GM19035 (cell line): Measurements from ENCODE around the gene ADGRA1.
"Not testable (repeated sequence)": the region's sequence is repeated elsewhere in the genome, so short reads cannot be mapped to it uniquely, and the experiment has no call there.

Experiments
- ATAC-seq: cut with Tn5 transposase; IDR thresholded peaks from one replicate; pipeline ENCODE4 v1.9.1; 2021; ENCODE audit not compliant: unreplicated experiment

Gene ADGRA1

DNA sequence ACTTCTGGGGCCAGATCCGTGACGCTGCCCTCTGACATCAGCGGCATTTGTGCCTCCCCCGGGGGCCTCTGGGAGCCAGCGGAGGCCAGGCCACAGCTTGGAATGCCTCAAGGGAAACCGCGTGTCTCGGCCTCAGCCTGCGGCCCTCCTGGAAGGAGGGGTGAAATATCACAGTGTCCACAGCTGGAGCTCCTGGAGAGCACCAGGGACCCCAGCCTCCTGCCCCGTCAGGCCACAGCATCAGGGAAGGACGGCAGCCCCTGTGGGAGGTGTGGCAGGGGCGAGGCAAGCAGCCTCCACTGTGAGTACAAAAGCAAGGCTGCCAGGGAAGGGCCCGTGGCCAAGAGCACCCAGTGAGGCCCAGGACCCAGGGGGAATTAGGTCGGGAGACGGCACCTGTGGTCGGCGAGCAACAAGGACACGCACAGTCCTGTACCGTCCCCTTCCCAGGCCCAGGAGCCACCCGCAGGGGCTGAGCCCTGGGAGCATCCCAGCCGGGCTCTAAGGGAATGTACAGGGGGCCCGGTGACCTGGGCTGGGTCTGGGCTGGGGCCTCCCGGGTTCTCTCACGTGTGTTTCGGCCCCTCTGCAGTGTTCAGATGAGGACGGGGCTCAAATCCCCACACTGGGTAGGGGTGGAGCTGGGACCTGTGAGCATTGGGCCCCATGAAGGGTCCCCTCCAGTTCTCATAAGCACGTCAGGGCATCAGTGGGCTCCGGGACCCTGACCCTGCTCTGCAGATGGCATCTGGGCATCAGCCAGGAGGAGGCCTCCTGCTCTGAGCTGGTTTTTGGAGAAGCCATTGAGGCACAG lies 53.6 kb downstream of the ADGRA1 start:
- ATAC-seq, result no peak

- no peak for ATAC-seq
Measured at GRCh38 chr10:133141958-133142340, 54.2 kb downstream of the ADGRA1 start.

GRCh38 chr10:133142523-133143199 lies 54.9 kb downstream of the ADGRA1 start:
- ATAC-seq, result no peak

- no peak for ATAC-seq
Measured at GRCh38 chr10:133143200-133143533, 55.4 kb downstream of the ADGRA1 start.

DNA sequence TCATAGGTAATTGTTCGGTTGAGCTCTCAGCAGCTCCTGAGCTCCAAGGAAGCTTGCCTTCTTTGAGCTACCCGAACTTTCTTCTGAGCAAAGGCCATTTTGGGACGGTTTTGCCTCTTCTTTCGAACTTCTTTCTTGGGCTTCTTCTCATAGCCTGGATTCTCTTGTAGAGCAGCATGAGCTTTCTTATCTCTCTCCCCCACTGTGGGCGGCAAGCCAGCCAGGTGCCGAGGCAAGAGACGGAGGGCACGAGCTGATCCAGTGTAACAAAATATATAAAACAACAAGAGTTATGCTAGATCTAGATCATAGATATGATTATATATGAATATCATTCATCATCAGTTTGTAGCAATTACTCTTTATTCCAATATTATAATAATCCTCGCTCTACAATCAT lies 55.8 kb downstream of the ADGRA1 start:
- ATAC-seq, result no peak

GRCh38 chr10:133144771-133145170 lies 57.0 kb downstream of the ADGRA1 start:
- no peak for ATAC-seq

DNA sequence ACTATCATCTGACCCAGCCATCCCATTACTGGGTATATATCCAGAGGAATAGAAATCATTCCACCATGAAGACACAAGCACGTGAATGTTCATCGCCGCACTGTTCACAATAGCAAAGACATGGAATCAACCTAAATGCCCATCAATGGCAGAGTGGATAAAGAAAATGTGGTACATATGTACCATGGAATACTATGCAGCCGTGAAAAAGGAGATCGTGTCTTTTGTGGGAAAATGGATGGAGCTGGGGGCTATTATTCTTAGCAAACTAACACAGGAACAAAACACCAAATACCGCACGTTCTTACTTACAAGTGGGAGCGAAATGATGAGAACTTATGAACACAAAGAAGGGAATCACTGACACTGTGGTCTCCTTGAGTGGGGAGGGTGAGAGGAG lies 62.5 kb downstream of the ADGRA1 start:
- no peak for ATAC-seq

GRCh38 chr10:133150656-133151055 lies 62.9 kb downstream of the ADGRA1 start:
- no peak for ATAC-seq

GRCh38 chr10:133151071-133151470 lies 63.3 kb downstream of the ADGRA1 start:
- ATAC-seq, result not testable (repeated sequence)

GRCh38 chr10:133151543-133151972 lies 63.8 kb downstream of the ADGRA1 start:
- ATAC-seq, result no peak

- ATAC-seq, result no peak
Measured at GRCh38 chr10:133154411-133154810, 66.7 kb downstream of the ADGRA1 start.

- ATAC-seq, result no peak
Measured at GRCh38 chr10:133154996-133155778, 67.5 kb downstream of the ADGRA1 start.

DNA sequence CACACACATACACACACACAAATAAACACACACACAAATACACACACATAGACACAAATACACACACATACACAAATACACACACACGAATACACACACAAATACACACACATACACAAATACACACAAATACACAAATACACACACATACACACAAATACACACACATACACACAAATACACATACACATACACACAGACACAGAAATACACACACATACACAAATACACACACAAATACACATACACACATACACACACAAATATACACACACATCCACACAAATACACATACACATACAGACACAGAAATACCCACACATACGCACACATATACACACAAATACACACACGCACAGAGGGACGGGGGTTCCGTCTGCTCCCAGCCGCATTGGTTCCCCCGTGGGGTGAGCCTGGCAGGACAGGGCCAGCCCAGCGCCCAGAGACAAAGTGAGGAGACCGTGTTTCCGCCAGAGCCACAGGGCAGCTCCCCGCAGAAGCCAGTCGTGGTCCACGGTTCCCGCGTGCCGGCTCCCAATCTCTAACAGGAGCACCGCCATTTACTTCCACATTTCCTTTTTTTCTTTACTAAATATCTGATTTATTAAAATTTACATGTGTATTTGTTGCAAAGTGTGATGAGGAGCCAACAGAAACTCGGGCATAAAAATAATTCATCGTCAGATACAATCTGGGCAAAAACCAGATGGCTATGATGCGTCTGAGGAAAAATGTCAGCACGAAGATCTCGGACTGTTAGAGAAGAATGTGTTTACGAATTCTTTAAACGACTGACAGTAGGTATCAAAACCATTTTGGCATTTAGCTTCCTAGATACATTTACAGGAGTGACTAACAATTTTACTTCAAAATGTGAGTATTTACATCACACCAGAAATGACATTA lies 69.2 kb downstream of the ADGRA1 start:
- no peak for ATAC-seq

DNA sequence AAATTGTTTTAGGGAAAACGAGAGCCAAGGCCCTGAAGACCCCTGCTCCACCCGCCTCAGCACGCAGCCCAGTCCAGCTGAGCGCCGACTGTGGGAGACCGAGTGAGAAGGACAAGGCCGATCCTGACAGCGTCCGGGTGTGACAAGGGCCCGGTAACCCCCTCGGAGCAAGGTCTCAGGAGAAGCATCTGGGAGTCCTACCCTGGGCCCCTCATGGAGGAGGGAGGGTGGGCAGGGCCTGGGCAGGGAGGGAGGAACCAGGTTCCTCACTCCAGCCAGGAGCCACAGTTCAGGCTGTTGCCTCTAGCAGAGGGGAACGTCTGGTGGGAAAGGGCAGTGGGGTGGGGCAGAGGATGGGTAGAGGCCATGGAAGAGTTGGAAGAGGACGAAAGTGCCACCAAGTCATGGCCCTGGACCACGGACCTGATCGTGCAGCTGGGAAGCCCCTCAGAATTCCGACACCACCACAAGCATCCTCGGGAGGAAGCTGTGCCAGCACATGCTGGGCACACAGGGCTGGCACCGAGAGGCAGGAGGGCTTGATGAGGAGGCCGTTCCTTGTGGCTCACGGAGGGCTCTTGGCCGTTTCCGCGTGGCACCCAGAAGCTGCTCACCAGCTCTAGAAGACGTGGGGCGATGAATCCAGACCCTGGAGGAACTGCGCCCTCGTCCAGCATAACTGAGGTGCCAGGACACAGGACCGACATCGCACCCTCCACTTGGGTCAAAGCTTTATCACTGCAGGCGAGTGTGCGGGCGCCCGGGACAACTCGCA lies 70.1 kb downstream of the ADGRA1 start:
- no peak for ATAC-seq

- no peak for ATAC-seq
Measured at GRCh38 chr10:133158437-133158755, 70.7 kb downstream of the ADGRA1 start.

DNA sequence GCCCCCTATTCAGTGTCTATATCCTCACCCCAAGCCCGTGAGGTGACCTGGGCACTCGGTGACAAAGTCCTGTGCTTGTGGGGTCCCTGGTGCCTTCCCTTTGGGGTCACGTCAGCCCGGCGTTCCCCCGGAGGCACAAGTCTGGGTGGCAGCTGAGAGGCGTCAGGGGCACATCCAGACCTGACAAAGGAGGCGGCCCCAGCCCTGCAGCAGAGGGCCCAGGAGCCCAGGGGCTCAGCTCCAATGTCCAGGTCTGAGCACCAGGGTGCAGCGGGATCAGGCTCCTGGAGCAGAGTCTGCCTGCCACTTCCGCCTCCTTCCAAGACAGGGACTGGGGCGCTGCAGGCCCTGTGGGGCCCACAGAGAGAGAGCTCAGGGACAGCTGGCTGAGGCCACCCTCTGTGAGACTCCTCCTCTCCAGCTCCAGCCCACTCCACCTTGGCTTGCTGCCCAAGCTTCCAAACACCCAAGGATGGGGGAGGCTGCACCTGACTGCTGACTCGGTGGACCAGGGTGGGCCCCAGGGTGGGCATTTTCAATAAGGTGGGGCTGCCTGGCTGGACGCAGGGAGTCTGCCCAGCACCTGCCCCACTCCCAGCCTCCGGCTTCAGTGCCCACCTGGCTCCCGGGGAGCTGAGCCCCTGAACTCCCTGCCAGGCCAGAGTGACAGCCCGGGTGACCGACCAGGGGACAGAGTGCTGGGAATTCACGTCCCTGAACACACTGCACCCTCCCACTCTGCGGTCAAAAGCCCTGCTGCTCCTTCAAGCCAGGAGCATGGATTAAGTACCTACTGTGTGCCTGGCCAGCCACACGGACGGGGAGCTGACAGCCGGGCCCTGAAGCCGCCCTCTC lies 71.3 kb downstream of the ADGRA1 start:
- ATAC-seq, result no peak

DNA sequence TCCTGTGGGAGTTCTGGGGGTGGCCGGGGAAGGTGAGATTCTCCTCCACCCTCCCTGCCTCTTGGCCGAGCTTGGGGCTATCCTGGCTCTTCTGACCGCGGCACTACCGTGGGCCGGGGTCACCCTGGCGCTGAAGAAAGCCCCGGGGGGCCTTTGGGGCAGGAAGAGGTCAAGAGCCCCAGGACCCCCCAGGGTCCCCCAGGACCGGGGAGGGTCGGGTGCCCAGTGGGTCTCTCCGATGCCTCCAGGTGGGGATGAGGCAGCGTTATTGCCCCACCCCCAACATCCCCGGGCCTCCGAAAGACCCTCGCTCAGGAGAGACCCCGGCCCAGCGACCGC lies 71.9 kb downstream of the ADGRA1 start:
- no peak for ATAC-seq

DNA sequence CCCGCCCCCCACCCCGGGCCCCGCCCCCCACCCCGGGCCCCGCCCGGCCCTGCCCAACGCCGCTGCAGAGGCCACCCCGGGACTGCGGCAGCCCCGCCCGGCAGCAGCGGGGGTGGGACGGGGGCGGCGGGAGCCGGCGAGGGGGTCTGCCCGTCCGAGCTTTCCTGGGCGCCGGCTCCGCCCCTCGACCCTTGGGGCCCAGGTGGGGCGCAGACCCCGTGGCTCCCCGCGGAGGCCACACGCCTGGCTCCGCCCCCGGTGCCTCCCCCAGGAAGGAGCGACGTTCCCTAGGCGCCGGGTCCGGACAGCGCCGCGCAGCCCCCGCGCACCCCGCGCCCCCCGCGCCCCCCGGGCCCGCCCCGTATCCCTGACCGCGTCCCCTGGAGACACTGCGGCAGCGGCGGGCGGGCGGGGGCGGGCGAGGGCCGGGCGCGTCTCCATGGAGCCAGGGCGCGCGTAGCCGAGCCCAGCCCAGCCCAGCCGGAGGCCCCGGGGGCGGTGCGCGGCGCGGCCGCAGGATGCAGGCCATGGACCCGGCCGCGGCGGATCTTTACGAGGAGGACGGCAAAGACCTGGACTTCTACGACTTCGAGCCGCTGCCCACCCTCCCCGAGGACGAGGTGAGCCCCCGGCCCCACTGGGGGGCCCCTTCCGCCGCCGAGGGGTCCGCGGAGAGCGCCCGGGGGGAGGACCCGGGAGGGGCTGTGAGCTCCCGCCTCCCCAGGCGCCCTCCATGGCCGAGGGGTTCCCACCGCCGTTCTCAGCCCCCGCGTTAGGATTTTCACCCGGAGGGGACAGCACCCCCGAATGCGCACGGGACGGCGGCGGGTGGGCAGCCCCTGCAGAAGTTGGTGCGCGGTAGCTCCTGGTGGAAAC lies 72.5 kb downstream of the ADGRA1 start, which contains the start of gene KNDC1:
Gene KNDC1, plus strand, starts transcription at position 270 of the 876 bp plus-strand sequence. Its CDS starts 249 bp downstream, at position 519.
- ATAC-seq, result no peak
